ENCODE data around the gene CYTH1. TPM values are rescaled to one million over a fixed set of nuclear protein-coding genes. Genes with fewer than 3 reads are reported as not detected.
A peak's percentile ranks its signal among the peaks of the same experiment; 100 is the strongest.

The CYTH1 gene
- 210 TPM for polyA plus RNA-seq

DNA sequence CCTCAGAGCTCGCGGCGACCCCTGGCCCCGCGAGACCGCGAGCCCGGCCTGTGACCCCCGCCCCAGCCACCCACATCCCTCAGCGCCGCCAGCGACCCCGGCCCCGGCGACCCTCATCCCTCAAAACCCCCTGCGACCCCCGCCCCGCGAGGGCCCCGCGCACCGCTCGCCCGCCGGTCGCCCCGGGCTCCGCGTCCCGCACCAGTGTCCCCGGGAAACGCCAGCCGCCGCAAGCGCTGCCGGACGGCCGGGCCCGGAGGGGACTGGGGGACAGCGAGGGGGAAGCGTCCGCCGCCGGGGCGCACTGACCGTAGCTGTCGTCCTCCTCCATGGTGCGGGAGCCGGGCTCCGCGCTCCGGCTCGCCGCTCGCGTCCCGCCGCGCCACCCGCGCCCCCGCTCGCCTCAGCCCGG is at the start of gene CYTH1:
Gene CYTH1, minus strand, starts transcription at position 381 of the 412 bp plus-strand sequence. Its CDS starts 50 bp downstream, at position 331.
- Mint-ChIP-seq H3K9me3 (no peaks in the 10 kb centered on the region), H3K27me3 (no peaks in the 10 kb centered on the region), H3K4me1 (peaks cover 25 to 26% (median 26%) of the 10 kb centered on the region in 3 donors), H3K4me3 (peak within 1 kb of the TSS; percentile 87 to 96 (median 94)), H3K27ac (peak within 1 kb of the TSS; percentile 76 to 96 (median 93)), H3K36me3 (peaks cover 2% of the 10 kb centered on the region)

DNA sequence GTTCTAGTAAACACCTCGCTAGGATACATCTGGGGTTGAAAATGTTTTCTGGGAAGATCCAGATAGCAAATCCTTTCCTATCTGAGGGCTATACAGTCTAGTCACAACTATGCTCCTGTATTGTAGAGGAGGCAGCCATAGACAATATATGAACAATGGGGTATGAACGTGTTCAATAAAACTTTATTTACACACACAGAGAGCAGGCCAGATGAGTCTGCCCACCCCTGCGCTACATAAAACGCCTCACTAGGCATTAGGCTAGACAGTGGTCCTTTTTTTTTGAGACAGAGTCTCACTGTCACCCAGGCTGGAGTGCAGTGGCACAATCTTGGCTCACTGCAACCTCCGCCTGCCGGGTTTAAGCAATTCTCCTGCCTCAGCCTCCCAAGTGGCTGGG is 47.4 kb upstream of the CYTH1 start:
- no peaks in the 10 kb centered on the region for H3K27me3 Mint-ChIP-seq
- no peaks in the 10 kb centered on the region for H3K9me3 Mint-ChIP-seq
- peaks cover 2% of the 10 kb centered on the region for H3K36me3 Mint-ChIP-seq
- H3K4me1 Mint-ChIP-seq, result peaks cover 2 to 17% (median 6%) of the 10 kb centered on the region in 3 donors
- H3K4me3 Mint-ChIP-seq, result no peak overlapping the region
- H3K27ac Mint-ChIP-seq, result peak overlapping the region in 1 of 3 donors; percentile 52

- H3K27me3 Mint-ChIP-seq, result no peaks in the 10 kb centered on the region
- no peaks in the 10 kb centered on the region for H3K9me3 Mint-ChIP-seq
- H3K36me3 Mint-ChIP-seq, result peaks cover 4% of the 10 kb centered on the region
- peak overlapping the region in 1 of 3 donors; percentile 52 for H3K27ac Mint-ChIP-seq
- peak overlapping the region in 1 of 4 donors; percentile 37 for H3K4me3 Mint-ChIP-seq
- H3K4me1 Mint-ChIP-seq, result peaks cover 2 to 17% (median 6%) of the 10 kb centered on the region in 3 donors
Measured at GRCh38 chr17:78828470-78829185, 46.6 kb upstream of the CYTH1 start.

- Mint-ChIP-seq H3K27me3 (no peaks in the 10 kb centered on the region), H3K27ac (peak overlapping the region in 2 of 3 donors; percentile 48 to 88), H3K36me3 (peaks cover 7% of the 10 kb centered on the region), H3K9me3 (no peaks in the 10 kb centered on the region), H3K4me1 (peaks cover 2 to 17% (median 6%) of the 10 kb centered on the region in 3 donors), H3K4me3 (peak overlapping the region in 2 of 4 donors; percentile 4 to 57)
Measured at GRCh38 chr17:78826836-78827509, 44.9 kb upstream of the CYTH1 start.

DNA sequence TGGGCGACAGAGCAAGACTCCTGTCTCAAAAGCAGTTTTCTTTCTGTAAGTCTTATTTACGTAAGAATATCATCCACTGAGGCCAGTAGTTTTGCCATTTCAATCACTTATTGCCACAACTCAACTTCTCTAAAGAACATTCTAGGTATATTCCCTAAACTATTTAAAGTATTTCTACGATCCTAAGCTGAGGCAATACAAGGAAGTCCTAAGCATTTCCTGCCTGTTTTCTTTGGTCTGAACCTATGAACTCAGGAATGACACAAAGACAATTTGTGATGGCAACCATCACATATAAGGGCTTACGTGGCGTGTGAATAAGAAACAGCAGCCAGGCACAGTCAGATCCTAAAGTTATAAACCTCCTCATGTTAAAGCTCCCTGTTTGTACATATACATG is 44.3 kb upstream of the CYTH1 start:
- peaks cover 7% of the 10 kb centered on the region for H3K36me3 Mint-ChIP-seq
- peak overlapping the region in 2 of 3 donors; percentile 10 to 52 for H3K27ac Mint-ChIP-seq
- peaks cover 2 to 17% (median 6%) of the 10 kb centered on the region in 3 donors for H3K4me1 Mint-ChIP-seq
- H3K27me3 Mint-ChIP-seq, result no peaks in the 10 kb centered on the region
- no peak overlapping the region for H3K4me3 Mint-ChIP-seq
- H3K9me3 Mint-ChIP-seq, result no peaks in the 10 kb centered on the region

DNA sequence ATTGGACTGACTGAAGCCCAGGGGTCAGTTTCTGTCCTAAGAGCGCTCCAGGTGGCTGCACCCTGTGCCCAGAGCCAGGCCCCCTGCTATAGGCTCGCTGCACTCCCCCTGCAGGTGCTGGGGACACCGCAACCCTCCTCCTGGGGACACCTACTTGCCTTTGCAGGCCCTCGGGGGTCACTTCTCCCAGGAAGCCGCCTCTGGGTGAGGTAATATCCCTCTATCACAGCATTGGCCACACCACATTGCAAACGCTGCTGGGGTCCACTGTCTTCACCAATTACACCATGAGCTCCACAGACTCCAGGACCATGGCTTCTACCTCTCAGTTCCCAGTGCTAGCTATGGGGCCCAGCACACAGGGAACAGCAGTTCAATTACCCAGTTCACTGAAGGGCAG is 43.6 kb upstream of the CYTH1 start:
- Mint-ChIP-seq H3K27me3 (no peaks in the 10 kb centered on the region), H3K27ac (peak overlapping the region; percentile 5 to 55 (median 52)), H3K4me1 (peaks cover 2 to 17% (median 6%) of the 10 kb centered on the region in 3 donors), H3K9me3 (no peaks in the 10 kb centered on the region), H3K4me3 (peak overlapping the region in 1 of 4 donors; percentile 23), H3K36me3 (peaks cover 7% of the 10 kb centered on the region)

- Mint-ChIP-seq H3K36me3 (peaks cover 7% of the 10 kb centered on the region), H3K9me3 (no peaks in the 10 kb centered on the region), H3K4me3 (no peak overlapping the region), H3K4me1 (peaks cover 5 to 9% (median 8%) of the 10 kb centered on the region in 3 donors), H3K27ac (peak overlapping the region in 1 of 3 donors; percentile 42), H3K27me3 (no peaks in the 10 kb centered on the region)
Measured at GRCh38 chr17:78824240-78824639, 42.2 kb upstream of the CYTH1 start.

GRCh38 chr17:78823282-78824046 is 41.4 kb upstream of the CYTH1 start:
- Mint-ChIP-seq H3K36me3 (peaks cover 10% of the 10 kb centered on the region), H3K4me3 (no peak overlapping the region)

DNA sequence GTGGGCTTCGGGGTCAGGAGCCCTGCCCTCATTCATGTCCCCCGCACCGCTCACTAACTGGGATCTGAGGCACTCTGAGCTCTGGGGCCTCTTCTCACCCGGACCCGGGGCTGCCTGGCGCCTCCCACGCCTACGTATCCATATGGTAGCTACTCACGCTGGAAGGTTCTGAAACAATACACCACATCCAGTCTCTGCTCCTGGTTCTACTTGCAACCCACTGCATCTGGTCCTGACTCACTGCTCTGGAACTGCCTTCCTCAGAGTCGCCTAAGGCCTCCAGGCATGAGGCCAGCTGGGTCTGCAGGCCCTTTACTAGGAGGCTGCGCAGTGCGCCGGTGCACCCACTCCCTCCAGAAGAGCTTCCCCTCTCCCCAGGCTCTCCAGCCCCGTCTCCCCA is 40.5 kb upstream of the CYTH1 start:
- H3K27ac Mint-ChIP-seq, result peak overlapping the region in 2 of 3 donors; percentile 16 to 19
- H3K4me1 Mint-ChIP-seq, result peaks cover 12 to 16% (median 14%) of the 10 kb centered on the region in 3 donors
- no peaks in the 10 kb centered on the region for H3K9me3 Mint-ChIP-seq
- peaks cover 9% of the 10 kb centered on the region for H3K36me3 Mint-ChIP-seq
- no peak overlapping the region for H3K4me3 Mint-ChIP-seq
- no peaks in the 10 kb centered on the region for H3K27me3 Mint-ChIP-seq

More at GRCh38 chr17:78823282-78824046, 41.4 kb upstream of the CYTH1 start:
- no peaks in the 10 kb centered on the region for H3K27me3 Mint-ChIP-seq
- peak overlapping the region in 1 of 3 donors; percentile 42 for H3K27ac Mint-ChIP-seq
- H3K4me1 Mint-ChIP-seq, result peaks cover 13 to 16% (median 15%) of the 10 kb centered on the region in 3 donors
- H3K9me3 Mint-ChIP-seq, result no peaks in the 10 kb centered on the region

- Mint-ChIP-seq H3K4me3 (no peak overlapping the region), H3K27me3 (no peaks in the 10 kb centered on the region), H3K27ac (peak overlapping the region in 2 of 3 donors; percentile 16 to 62), H3K36me3 (peaks cover 9% of the 10 kb centered on the region), H3K4me1 (peaks cover 10 to 13% (median 12%) of the 10 kb centered on the region in 3 donors), H3K9me3 (no peaks in the 10 kb centered on the region)
Measured at GRCh38 chr17:78821961-78822360, 39.9 kb upstream of the CYTH1 start.

GRCh38 chr17:78820841-78821240 is 38.8 kb upstream of the CYTH1 start:
- Mint-ChIP-seq H3K36me3 (peaks cover 9% of the 10 kb centered on the region), H3K9me3 (no peaks in the 10 kb centered on the region), H3K27me3 (no peaks in the 10 kb centered on the region), H3K27ac (peak overlapping the region; percentile 25 to 89 (median 47)), H3K4me1 (peaks cover 8 to 14% (median 10%) of the 10 kb centered on the region in 3 donors), H3K4me3 (peak overlapping the region in 1 of 4 donors; percentile 28)

- Mint-ChIP-seq H3K27me3 (no peaks in the 10 kb centered on the region), H3K4me1 (peaks cover 8 to 14% (median 10%) of the 10 kb centered on the region in 3 donors), H3K27ac (peak overlapping the region; percentile 70 to 93 (median 71)), H3K36me3 (peaks cover 9% of the 10 kb centered on the region), H3K4me3 (peak overlapping the region in 2 of 4 donors; percentile 28 to 57), H3K9me3 (no peaks in the 10 kb centered on the region)
Measured at GRCh38 chr17:78819806-78820792, 38.0 kb upstream of the CYTH1 start.

DNA sequence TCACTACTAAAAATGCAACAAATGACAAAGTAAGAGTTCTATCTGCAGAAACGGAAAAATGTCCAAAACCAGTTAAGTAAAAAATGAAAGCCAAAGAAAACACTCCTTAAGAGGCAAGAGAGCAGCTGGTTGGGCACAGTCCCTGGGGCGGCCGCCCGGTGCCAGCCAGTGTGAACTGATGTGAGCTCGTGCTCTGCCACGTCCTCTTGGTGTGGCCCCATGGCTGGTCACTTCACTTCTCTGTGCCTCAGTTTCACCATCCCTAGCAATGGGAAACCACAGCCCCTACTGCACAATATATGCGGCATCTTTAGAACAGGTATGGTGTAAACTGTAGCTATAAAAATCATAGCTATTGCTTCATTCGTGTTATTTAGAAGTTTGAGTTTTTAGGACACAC is 37.3 kb upstream of the CYTH1 start:
- Mint-ChIP-seq H3K27me3 (no peaks in the 10 kb centered on the region), H3K36me3 (peaks cover 9% of the 10 kb centered on the region), H3K4me1 (peaks cover 8 to 14% (median 10%) of the 10 kb centered on the region in 3 donors), H3K4me3 (peak overlapping the region in 3 of 4 donors; percentile 3 to 57 (median 53)), H3K9me3 (no peaks in the 10 kb centered on the region), H3K27ac (peak overlapping the region; percentile 70 to 93 (median 71))
